Stimulated activated CD4-positive, alpha-beta T cell treated with anti-CD3 and anti-CD28 coated beads, Interleukin-1b, Interleukin-23, amount 100 ng/mL, for 4 hours (primary cell): Measurements from ENCODE around the gene RBP7.
"Not testable (repeated sequence)": the region's sequence is repeated elsewhere in the genome, so short reads cannot be mapped to it uniquely, and the experiment has no call there.

ENCODE experiments used
- DNase-seq, 2 donors: peaks; one replicate each; pipeline ENCODE4 v3.0.0-alpha.2; 2020; ENCODE audit warnings: low read depth in 2 of 2

Gene RBP7

GRCh38 chr1:9996624-9997582 is at the start of gene RBP7:
Gene RBP7 (plus strand): TSS chr1:9997228. CDS start chr1:9997259, 31 bp downstream.
- peak in 1 of 2 donors; percentile 2 for DNase-seq

DNA sequence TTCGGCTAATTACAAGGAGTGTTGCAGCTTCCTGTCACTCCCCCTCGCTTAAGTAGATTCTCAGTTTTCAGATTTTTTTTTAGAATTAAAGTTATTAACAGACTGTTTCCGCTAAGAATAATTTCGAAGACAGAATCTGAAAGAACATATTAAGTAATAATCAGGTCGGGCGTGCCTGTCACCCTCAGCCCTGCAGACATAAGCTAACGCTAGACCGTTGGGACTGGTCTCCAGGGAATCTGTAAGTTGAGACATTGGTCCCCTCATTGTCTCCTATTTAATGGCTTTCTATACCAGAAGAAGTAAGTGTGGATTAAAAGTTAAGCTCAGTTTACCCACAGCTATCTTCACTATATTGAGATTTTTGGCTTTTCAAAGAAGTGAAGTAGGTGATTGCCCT is 39.3 kb upstream of the RBP7 start:
- no peak for DNase-seq

DNA sequence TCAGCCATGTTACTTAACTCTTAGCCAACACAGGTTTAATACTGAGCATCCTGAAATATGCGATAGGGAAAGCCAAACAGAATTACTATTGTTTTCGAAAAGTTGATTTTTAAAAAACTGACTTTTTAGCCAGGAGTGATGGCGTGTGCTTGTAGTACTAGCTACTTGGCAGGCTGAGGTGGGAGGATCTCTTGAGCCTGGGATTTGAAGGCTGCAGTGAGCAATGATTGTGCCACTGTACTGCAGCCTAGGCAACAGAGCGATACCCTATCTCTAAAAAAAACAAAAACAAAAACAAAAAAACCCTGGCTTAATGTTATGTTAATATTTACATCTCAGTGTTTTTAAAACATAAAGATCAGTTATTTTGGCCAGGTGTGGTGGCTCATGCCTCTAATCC is 37.0 kb upstream of the RBP7 start:
- DNase-seq: no peak

GRCh38 chr1:9960706-9961562 is 36.1 kb upstream of the RBP7 start:
- DNase-seq: no peak

- DNase-seq: no peak
These were observed 12.8 kb upstream of the RBP7 start for GRCh38 chr1:9984253-9984652.

DNA sequence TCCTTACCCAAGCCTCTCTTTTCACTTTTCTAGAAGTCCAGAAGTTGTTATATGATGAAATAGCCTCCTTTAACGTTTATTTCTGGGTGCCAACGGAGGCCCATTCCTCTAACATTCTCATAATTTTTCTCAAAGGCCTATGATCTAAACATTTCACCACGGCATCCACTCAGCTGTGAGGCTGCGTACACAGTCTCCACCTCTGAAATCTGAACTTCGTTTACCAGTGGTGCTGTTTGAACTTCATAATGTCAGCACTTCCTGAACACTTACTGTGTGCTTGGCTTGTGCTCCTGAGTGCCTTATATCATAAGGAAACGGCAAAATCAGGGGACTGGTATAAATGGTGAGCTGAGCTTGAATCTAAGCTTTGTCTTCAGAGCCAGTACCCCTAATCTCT is 12.0 kb upstream of the RBP7 start:
- no peak for DNase-seq

DNA sequence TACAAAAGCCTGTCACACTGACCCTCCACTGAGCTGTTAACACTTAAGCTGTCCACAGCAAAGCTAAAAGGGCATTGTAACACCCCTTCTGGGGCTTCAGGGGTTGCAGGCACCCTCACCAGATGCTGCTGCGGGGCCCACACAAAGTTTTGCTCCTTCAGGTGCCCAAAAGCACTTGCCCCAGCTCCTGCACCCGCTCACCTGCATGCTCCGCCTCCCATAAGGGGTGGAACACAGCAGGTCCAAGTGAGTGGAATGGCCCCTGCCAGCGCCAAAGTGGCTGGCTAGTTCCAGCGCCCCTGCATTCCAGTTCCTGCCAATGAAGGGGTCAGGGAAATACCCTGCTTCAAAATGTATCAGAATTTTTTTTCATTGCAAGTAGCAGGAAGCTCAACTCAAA is 7.3 kb upstream of the RBP7 start:
- no peak for DNase-seq

- no peak for DNase-seq
These were observed 6.1 kb upstream of the RBP7 start for GRCh38 chr1:9990944-9991343.

DNA sequence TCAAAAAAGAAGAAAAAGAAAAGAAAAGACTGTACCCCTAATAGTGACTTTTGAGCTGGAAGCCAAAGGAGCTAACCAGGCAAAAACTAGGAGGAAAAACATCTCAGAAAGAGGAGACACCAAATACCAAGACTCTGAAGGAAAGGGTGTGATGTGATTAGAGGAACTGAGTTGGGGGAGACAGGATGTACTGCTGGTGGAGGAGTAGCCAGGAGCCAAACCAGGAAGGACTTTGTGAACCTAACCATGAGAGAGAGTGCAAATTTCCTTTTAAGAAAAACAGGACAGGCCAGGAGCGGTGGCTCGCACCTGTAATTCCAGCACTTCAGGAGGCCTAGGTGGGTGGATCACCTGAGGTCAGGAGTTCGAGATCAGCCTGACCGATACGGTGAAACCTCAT is 4.1 kb upstream of the RBP7 start:
- DNase-seq: no peak

DNA sequence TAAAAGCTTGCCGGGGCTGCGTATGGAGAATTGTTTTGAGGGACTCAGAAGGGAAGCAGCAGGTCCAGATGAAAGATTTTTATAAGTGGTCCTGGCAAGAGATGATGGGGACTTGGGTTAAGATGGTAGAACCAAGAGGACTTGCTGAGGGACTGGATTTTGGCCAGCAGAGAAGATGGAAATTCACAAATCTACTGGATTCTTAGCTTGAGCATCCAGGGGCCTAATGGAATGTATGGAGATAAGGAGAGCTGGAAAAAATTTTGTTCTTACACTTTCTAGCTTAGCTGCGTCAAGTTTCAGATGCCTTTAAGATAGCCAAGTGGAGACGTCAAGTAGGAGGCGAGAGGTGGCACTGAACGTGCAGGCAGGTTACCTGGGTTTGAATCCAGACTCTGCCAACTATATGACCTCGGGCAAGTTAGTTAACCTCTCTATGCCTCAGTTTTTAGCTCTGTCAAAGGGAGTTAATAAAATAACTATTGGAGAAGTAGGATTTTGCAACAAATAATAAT is 3.4 kb upstream of the RBP7 start:
- no peak for DNase-seq

GRCh38 chr1:10001016-10001665 is 4.1 kb downstream of the RBP7 start:
- DNase-seq: no peak

GRCh38 chr1:10005248-10005647 is 8.2 kb downstream of the RBP7 start:
- DNase-seq: not testable (repeated sequence)

GRCh38 chr1:10007169-10007568 is 10.1 kb downstream of the RBP7 start:
- no peak for DNase-seq

DNA sequence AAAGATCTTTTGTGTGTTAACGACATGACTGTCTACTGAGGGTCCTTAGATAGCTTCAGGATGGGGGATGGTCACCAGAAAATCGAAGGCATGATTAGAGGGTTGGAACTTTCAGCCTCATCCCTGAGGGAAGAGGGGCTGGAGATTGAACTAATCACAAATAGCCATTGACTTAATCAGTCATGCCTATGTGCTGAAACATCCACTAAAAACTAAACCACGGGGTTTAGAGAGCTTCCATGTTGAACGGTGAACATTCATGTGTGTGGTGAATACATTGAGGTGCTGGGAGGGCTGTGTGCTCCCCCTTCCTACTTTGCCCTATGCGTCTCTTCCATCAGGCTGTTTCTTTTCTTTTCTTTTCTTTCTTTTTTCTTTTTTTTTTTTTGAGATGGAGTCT is 17.0 kb downstream of the RBP7 start:
- DNase-seq: no peak

DNA sequence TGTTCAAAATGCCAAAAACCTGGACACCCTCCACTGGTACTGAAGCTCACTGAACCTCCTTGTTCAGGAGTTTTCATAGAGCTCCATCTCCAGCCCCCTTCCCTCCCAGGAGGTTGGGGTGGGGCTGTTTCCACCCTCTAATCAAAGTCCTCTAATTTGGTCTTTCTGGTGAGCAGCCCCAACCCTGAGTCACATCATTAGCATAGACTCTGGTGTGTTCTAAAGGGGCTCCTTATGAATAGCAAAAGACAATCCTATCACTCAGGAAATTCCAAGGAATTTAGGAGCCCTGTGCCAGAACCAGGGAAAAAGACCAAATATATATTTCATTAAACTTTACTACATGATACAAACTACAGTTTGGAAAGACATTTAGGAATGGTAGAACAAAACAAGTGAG is 22.5 kb downstream of the RBP7 start:
- DNase-seq: no peak

DNA sequence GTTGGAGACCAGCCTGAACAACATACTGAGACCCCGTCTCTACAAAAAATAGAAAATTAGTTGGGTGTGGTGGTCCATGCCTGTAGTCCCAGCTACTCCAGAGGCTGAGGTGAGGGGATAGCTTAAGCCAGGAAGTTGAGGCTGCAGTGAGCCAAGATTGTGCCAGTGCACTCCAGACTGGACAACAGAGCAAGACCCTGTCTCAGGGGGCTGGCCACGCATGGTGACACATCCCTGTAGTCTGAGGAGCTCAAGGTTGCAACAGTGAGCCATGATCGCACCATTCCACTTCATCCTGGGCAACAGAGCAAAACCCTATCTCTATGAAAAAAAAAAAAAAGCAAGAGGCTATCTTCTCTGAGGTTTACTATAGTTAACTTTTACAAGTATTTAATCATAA is 23.1 kb downstream of the RBP7 start:
- no peak for DNase-seq

DNA sequence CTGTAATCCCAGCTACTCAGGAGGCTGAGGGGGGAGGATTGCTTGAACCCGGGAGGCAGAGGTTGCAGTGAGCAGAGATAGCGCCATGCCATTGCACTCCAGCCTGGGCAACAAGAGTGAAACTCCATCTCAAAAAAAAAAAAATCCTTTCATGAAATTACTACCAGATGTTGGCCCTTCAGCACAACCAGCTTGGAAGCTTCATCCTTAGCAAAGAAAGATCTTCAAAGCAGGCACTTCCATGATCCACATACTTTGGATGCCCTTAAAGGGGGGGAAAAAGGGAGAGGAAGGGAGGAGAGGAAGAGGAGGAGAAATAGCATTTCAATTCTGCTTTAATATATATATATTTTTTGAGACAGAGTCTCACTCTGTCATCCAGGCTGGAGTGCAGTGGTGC is 23.6 kb downstream of the RBP7 start:
- DNase-seq: not testable (repeated sequence)

- DNase-seq: not testable (repeated sequence)
These were observed 25.0 kb downstream of the RBP7 start for GRCh38 chr1:10021992-10022391.

DNA sequence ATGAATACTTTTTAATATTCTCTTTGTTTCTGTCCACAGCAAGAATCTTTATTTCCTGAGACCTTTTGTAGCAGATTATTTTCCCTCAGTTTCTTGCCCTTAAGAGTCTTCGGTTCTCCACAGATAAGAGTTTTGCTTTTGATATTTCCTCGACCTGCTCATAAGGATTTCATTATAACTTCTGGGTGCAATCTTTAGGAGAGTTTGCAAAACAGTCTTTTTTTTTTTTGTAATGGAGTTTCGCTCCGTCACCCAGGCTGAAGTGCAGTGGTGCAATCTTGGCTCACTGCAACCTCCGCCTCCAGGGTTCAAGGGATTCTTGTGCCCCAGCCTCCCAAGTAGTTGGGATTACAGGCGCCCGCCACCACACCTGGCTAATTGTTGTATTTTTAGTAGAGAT is 25.6 kb downstream of the RBP7 start:
- no peak for DNase-seq

DNA sequence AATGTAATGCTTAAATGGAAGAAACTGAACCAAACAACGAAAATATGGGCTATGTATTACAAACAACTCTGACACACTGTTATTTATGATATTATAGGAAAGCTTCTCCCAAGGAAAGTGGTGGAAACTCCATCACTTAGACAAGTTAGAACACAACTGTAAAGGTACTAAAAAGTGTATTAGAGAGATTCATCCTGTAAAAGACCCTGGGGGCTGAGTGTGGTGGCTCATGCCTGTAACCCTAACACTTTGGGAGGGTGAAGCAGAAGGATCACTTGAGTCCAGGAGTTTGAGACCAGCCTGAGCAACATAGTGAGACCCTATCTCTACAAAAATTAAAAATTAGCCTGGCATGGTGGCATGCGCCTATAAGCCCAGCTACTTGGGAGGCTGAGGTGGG is 28.3 kb downstream of the RBP7 start:
- DNase-seq: no peak

DNA sequence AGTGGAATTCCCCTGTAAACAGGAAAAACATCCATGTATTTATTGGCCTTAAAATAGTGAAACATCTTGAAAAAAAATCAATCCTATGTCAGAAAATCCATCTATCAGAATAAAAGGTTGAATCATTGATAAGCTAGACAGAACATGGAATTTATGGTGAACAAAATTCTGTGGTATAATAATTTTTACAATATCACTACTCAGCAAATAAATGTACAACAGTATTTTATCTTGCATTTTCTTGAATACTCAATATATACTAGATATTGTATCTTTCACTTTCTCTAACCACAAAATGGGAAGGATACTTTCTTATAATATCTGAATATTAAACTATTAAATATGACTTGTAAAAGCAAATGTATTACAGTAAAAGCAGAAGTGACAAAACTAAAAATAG is 30.0 kb downstream of the RBP7 start:
- DNase-seq: no peak

DNA sequence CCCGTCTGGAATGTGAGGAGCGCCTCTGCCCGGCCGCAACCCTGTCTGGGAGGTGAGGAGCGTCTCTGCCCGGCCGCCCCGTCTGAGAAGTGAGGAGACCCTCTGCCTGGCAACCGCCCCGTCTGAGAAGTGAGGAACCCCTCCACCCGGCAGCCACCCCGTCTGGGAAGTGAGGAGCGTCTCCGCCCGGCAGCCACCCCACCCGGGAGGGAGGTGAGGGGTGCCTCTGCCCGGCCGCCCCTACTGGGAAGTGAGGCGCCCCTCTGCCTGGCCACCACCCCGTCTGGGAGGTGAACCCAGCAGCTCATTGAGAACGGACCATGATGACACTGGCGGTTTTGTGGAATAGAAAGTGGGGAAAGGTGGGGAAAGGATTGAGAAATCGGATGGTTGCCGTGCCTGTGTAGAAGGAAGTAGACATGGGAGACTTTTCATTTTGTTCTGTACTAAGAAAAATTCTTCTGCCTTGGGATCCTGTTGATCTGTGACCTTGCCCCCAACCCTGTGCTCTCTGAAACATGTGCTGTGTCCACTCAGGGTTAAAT is 32.0 kb downstream of the RBP7 start:
- not testable (repeated sequence) for DNase-seq
